CD14-positive monocyte (primary cell): Measurements from ENCODE around the gene SPIRE2. TPM values are rescaled to one million over a fixed set of nuclear protein-coding genes. Genes with fewer than 3 reads are reported as not detected.

Experiments
- DNase-seq, 3 donors: peaks; one replicate each; pipeline ENCODE4 v3.0.0-alpha.2; 2011 to 2022
- H2AFZ ChIP-seq: 2 replicates; pipeline ENCODE4 v1.6.0; 2012; ENCODE audit warnings: mild to moderate bottlenecking, low read depth, low read length, inconsistent platforms; ENCODE audit not compliant: insufficient read depth, poor library complexity, severe bottlenecking
- H3K27ac ChIP-seq, 2 donors: 1 replicate in 1 of 2; 2 replicates in 1 of 2; pipeline ENCODE4 v1.5.1; 2012 to 2013; ENCODE audit warnings: low read length in 2 of 2, control low read depth in 1 of 2, inconsistent platforms in 1 of 2, low read depth in 1 of 2, mild to moderate bottlenecking in 1 of 2
- H3K27me3 ChIP-seq, 2 donors: one replicate each; pipeline versions ENCODE4 v1.6.0 to v1.6.1; 2011 to 2013; ENCODE audit warnings: low read length in 2 of 2; ENCODE audit not compliant: control insufficient read depth in 2 of 2, insufficient read depth in 2 of 2
- H3K36me3 ChIP-seq, 2 donors: replicated peaks in 1 of 2; 1 replicate in 1 of 2; 2 replicates in 1 of 2; pipeline versions ENCODE4 v1.5.1 to v1.6.1; 2012 to 2013; ENCODE audit warnings: low read length in 2 of 2, control low read depth in 1 of 2, inconsistent platforms in 1 of 2, mild to moderate bottlenecking in 1 of 2; ENCODE audit not compliant: insufficient read depth in 2 of 2, control insufficient read depth in 1 of 2
- H3K4me1 ChIP-seq, 2 donors: 1 replicate in 1 of 2; 2 replicates in 1 of 2; pipeline versions ENCODE4 v1.5.1 to v1.6.1; 2012 to 2013; ENCODE audit warnings: low read length in 2 of 2, control low read depth in 1 of 2, inconsistent platforms in 1 of 2, mild to moderate bottlenecking in 1 of 2, moderate library complexity in 1 of 2; ENCODE audit not compliant: insufficient read depth in 2 of 2, control insufficient read depth in 1 of 2
- H3K4me2 ChIP-seq: replicated peaks from 2 replicates; pipeline ENCODE3; 2012; ENCODE audit warnings: low read length, moderate library complexity, mild to moderate bottlenecking; ENCODE audit not compliant: poor library complexity, severe bottlenecking; ENCODE audit errors: extremely low read depth
- H3K4me3 ChIP-seq, 3 experiments: fragments of 200-600 bp in 1 of 3; sonication (generic) in 1 of 3; replicated peaks in 1 of 3; 1 replicate in 2 of 3; 2 replicates in 1 of 3; pipeline ENCODE4 v1.5.1; 2011 to 2013; ENCODE audit warnings: low read length in 3 of 3, mild to moderate bottlenecking in 3 of 3, control low read depth in 2 of 3, low read depth in 2 of 3, inconsistent platforms in 1 of 3, moderate library complexity in 1 of 3
- H3K79me2 ChIP-seq: 2 replicates; pipeline ENCODE4 v1.6.0; 2012; ENCODE audit warnings: mild to moderate bottlenecking, control low read depth, inconsistent platforms, low read length, moderate library complexity; ENCODE audit not compliant: insufficient read depth
- H3K9ac ChIP-seq: 2 replicates; pipeline ENCODE4 v1.6.0; 2017; ENCODE audit warnings: low read length, mild to moderate bottlenecking; ENCODE audit not compliant: insufficient read depth, poor library complexity, severe bottlenecking
- H3K9me3 ChIP-seq, 2 donors: replicated peaks in 1 of 2; 1 replicate in 1 of 2; 2 replicates in 1 of 2; pipeline versions ENCODE4 v1.5.1 to v1.6.1; 2012 to 2013; ENCODE audit warnings: low read length in 2 of 2, control low read depth in 1 of 2; ENCODE audit not compliant: control insufficient read depth in 1 of 2, insufficient read depth in 1 of 2
- H4K20me1 ChIP-seq: 2 replicates; pipeline ENCODE4 v1.6.0; 2012; ENCODE audit warnings: mild to moderate bottlenecking, low read length, control low read depth, moderate library complexity; ENCODE audit not compliant: insufficient read depth
- H3K27ac Mint-ChIP-seq, 7 donors: one replicate each; pipeline ENCODE4 v1.8.0; 2020; ENCODE audit warnings: mild to moderate bottlenecking in 7 of 7, mixed read lengths in 7 of 7, moderate library complexity in 6 of 7, inconsistent platforms in 2 of 7
- H3K27me3 Mint-ChIP-seq, 3 donors: one replicate each; pipeline ENCODE4 v1.8.0; 2021 to 2022; ENCODE audit warnings: low read depth in 3 of 3, mild to moderate bottlenecking in 3 of 3, mixed read lengths in 3 of 3, moderate library complexity in 3 of 3, inconsistent platforms in 1 of 3
- H3K36me3 Mint-ChIP-seq, 2 donors: one replicate each; pipeline ENCODE4 v1.8.0; 2020; ENCODE audit warnings: mixed read lengths in 2 of 2, inconsistent platforms in 1 of 2, mild to moderate bottlenecking in 1 of 2
- H3K4me1 Mint-ChIP-seq: one replicate; pipeline ENCODE4 v1.8.0; 2020; ENCODE audit warnings: mild to moderate bottlenecking, mixed read lengths
- H3K4me3 Mint-ChIP-seq, 2 donors: one replicate each; pipeline ENCODE4 v1.8.0; 2020; ENCODE audit warnings: mild to moderate bottlenecking in 2 of 2, mixed read lengths in 2 of 2, moderate library complexity in 1 of 2
- H3K9me3 Mint-ChIP-seq, 7 donors: one replicate each; pipeline ENCODE4 v1.8.0; 2020 to 2022; ENCODE audit warnings: mixed read lengths in 7 of 7, mild to moderate bottlenecking in 6 of 7, moderate library complexity in 6 of 7, inconsistent platforms in 2 of 7
- WGBS: methylation state at CpG from one replicate; pipeline ENCODE4 v1.1.5; 2013; ENCODE audit warnings: missing lambda C conversion rate; ENCODE audit not compliant: insufficient coverage; 5-methylcytosine and 5-hydroxymethylcytosine counted together
- intact Hi-C, 2 donors: fragments of 100-400 bp; cut with micrococcal nuclease; formaldehyde crosslinking; loops; one replicate each; pipeline versions ENCODE4 v1.15.0 to v1.15.1; 2023
- polyA plus RNA-seq, 3 donors: library from polyadenylated mRNA; depleted of rRNA in 1 of 3; unstranded in 2 of 3; stranded (reverse) in 1 of 3; fragments of 300-500 nt in 2 of 3; fragments of >200 nt in 1 of 3; fragmentation: Illumina TruSeq in 2 of 3; gene quantifications; 1 replicate in 2 of 3; 2 replicates in 1 of 3; pipeline ENCODE4 v1.2.3, GENCODE V29; 2012 to 2021
- TF ChIP-seq, protein P1 (sequence below): fragments of 200-600 bp; IDR thresholded peaks from one replicate; pipeline ENCODE4 v1.8.0; 2022; ENCODE audit warnings: antibody characterized with exemption, mild to moderate bottlenecking

Gene SPIRE2
- polyA plus RNA-seq, 3 donors, result 0.09 to 1.2 TPM; not detected in 1

- WGBS, result 95% methylated on average over 11 of the region's 12 CpGs
- intact Hi-C loops, result loop anchor here (2.0 to 5.0 kb wide), 2 partner anchors 44 to 161 kb away; partner anchors contain the start of genes FANCA (in 1 of the 2) and SPATA2L (in 1 of the 2)
- no peak overlapping the region for H3K9ac ChIP-seq
- no peak overlapping the region for H3K4me3 ChIP-seq
- no peaks in the 10 kb centered on the region for H4K20me1 ChIP-seq
- no peak overlapping the region for H3K4me2 ChIP-seq
- TF ChIP-seq, protein P1, sequence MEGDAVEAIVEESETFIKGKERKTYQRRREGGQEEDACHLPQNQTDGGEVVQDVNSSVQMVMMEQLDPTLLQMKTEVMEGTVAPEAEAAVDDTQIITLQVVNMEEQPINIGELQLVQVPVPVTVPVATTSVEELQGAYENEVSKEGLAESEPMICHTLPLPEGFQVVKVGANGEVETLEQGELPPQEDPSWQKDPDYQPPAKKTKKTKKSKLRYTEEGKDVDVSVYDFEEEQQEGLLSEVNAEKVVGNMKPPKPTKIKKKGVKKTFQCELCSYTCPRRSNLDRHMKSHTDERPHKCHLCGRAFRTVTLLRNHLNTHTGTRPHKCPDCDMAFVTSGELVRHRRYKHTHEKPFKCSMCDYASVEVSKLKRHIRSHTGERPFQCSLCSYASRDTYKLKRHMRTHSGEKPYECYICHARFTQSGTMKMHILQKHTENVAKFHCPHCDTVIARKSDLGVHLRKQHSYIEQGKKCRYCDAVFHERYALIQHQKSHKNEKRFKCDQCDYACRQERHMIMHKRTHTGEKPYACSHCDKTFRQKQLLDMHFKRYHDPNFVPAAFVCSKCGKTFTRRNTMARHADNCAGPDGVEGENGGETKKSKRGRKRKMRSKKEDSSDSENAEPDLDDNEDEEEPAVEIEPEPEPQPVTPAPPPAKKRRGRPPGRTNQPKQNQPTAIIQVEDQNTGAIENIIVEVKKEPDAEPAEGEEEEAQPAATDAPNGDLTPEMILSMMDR, result no peak
- H3K4me1 ChIP-seq, result peaks cover 30 to 33% of the 10 kb centered on the region in 2 donors
- no peaks in the 10 kb centered on the region for H3K9me3 ChIP-seq
- H3K36me3 ChIP-seq, result no peaks in the 10 kb centered on the region
- H3K9me3 Mint-ChIP-seq, result peaks cover 0 to 5% (median 0%) of the 10 kb centered on the region in 7 donors
- H3K4me3 Mint-ChIP-seq, result no peak overlapping the region
- peak in 1 of 3 donors; percentile 8 for DNase-seq
- H3K79me2 ChIP-seq, result no peaks in the 10 kb centered on the region
- H3K27me3 ChIP-seq, result no peaks in the 10 kb centered on the region
- H3K27ac Mint-ChIP-seq, result no peak overlapping the region
- H3K27ac ChIP-seq, result no peak overlapping the region
- H2AFZ ChIP-seq, result no peak overlapping the region
- peaks cover 6 to 9% (median 7%) of the 10 kb centered on the region in 3 donors for H3K27me3 Mint-ChIP-seq
- no peaks in the 10 kb centered on the region for H3K36me3 Mint-ChIP-seq
- H3K4me1 Mint-ChIP-seq, result peaks cover 31% of the 10 kb centered on the region
Measured at GRCh38 chr16:89861648-89862047, 33.4 kb downstream of the SPIRE2 start.

GRCh38 chr16:89862732-89863131, 34.5 kb downstream of the SPIRE2 start:
- H3K27me3 Mint-ChIP-seq, result peaks cover 4 to 7% (median 6%) of the 10 kb centered on the region in 3 donors
- no peak overlapping the region for H2AFZ ChIP-seq
- peak overlapping the region; percentile 12 to 83 for H3K4me3 Mint-ChIP-seq
- H3K9ac ChIP-seq, result no peak overlapping the region
- no peaks in the 10 kb centered on the region for H3K36me3 Mint-ChIP-seq
- intact Hi-C loops, result loop anchor here in 1 of 2 donors (5.0 kb wide), 1 partner anchor 45 kb away; the partner anchor contains the start of gene FANCA
- H3K27ac ChIP-seq, result peak overlapping the region; percentile 76 to 78
- H3K4me2 ChIP-seq, result peak overlapping the region; percentile 74
- peaks cover 0 to 11% (median 4%) of the 10 kb centered on the region in 7 donors for H3K9me3 Mint-ChIP-seq
- peaks cover 3 to 4% of the 10 kb centered on the region in 2 donors for H3K9me3 ChIP-seq
- H3K79me2 ChIP-seq, result no peaks in the 10 kb centered on the region
- H3K4me1 Mint-ChIP-seq, result peaks cover 31% of the 10 kb centered on the region
- TF ChIP-seq, protein P1, result no peak
- H4K20me1 ChIP-seq, result no peaks in the 10 kb centered on the region
- H3K36me3 ChIP-seq, result no peaks in the 10 kb centered on the region
- 96% methylated on average over 4 of the region's 6 CpGs for WGBS
- DNase-seq, result no peak
- peak overlapping the region in 5 of 7 donors; percentile 81 to 94 (median 92) for H3K27ac Mint-ChIP-seq
- H3K27me3 ChIP-seq, result no peaks in the 10 kb centered on the region
- H3K4me3 ChIP-seq, result no peak overlapping the region
- H3K4me1 ChIP-seq, result peaks cover 30 to 33% of the 10 kb centered on the region in 2 donors
